SK-N-SH treated with all-trans-retinoic acid at 6 μM for 48 hours (cell line): Measurements from ENCODE around the gene FER.

Experiments
- ARNTL ChIP-seq: fragments of 450-650 bp; formaldehyde crosslinking; IDR thresholded peaks from 2 replicates; pipeline ENCODE4 v1.5.0; 2020; ENCODE audit warnings: low read depth, mild to moderate bottlenecking, moderate library complexity, borderline replicate concordance
- CSRNP3 ChIP-seq: fragments of 250-450 bp; sonication (Bioruptor Pico); IDR thresholded peaks from 2 replicates; pipeline ENCODE4 v1.5.1; 2021; ENCODE audit warnings: mild to moderate bottlenecking, moderate library complexity
- RARB ChIP-seq: fragments of 250-450 bp; sonication (Bioruptor Pico); IDR thresholded peaks from 2 replicates; pipeline ENCODE4 v1.8.0; 2021; ENCODE audit warnings: mild to moderate bottlenecking, moderate library complexity
- ZFP3 ChIP-seq: fragments of 250-450 bp; sonication (Bioruptor Pico); IDR thresholded peaks from 2 replicates; pipeline ENCODE4 v1.5.0; 2020; ENCODE audit warnings: mild to moderate bottlenecking, moderate library complexity
- TF ChIP-seq, protein P1 (sequence below): fragments of 250-450 bp; sonication (Bioruptor Pico); IDR thresholded peaks from 2 replicates; pipeline ENCODE4 v1.8.0; 2021; ENCODE audit warnings: low read depth, mild to moderate bottlenecking, moderate library complexity, borderline replicate concordance
- TF ChIP-seq, protein P2 (sequence below): fragments of 250-450 bp; sonication (Bioruptor Pico); IDR thresholded peaks from 2 replicates; pipeline ENCODE4 v1.5.1; 2020; ENCODE audit warnings: low read depth, mild to moderate bottlenecking, moderate library complexity
- TF ChIP-seq, protein P3 (sequence below): fragments of 250-450 bp; sonication (Bioruptor Pico); IDR thresholded peaks from 2 replicates; pipeline ENCODE4 v1.8.0; 2020; ENCODE audit warnings: mild to moderate bottlenecking, moderate library complexity, borderline replicate concordance

GRCh38 chr5:109145139-109145538, 397.4 kb downstream of the FER start:
- no peak for TF ChIP-seq CSRNP3 (CRISPR knock-in tag)
- TF ChIP-seq, protein P1, sequence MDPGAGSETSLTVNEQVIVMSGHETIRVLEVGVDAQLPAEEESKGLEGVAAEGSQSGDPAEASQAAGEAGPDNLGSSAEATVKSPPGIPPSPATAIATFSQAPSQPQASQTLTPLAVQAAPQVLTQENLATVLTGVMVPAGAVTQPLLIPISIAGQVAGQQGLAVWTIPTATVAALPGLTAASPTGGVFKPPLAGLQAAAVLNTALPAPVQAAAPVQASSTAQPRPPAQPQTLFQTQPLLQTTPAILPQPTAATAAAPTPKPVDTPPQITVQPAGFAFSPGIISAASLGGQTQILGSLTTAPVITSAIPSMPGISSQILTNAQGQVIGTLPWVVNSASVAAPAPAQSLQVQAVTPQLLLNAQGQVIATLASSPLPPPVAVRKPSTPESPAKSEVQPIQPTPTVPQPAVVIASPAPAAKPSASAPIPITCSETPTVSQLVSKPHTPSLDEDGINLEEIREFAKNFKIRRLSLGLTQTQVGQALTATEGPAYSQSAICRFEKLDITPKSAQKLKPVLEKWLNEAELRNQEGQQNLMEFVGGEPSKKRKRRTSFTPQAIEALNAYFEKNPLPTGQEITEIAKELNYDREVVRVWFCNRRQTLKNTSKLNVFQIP (CRISPR knock-in tag), result no peak
- TF ChIP-seq ZFP3 (CRISPR knock-in tag), result no peak
- TF ChIP-seq, protein P2, sequence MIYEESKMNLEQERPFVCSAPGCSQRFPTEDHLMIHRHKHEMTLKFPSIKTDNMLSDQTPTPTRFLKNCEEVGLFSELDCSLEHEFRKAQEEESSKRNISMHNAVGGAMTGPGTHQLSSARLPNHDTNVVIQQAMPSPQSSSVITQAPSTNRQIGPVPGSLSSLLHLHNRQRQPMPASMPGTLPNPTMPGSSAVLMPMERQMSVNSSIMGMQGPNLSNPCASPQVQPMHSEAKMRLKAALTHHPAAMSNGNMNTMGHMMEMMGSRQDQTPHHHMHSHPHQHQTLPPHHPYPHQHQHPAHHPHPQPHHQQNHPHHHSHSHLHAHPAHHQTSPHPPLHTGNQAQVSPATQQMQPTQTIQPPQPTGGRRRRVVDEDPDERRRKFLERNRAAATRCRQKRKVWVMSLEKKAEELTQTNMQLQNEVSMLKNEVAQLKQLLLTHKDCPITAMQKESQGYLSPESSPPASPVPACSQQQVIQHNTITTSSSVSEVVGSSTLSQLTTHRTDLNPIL (CRISPR knock-in tag), result no peak
- TF ChIP-seq, protein P3, sequence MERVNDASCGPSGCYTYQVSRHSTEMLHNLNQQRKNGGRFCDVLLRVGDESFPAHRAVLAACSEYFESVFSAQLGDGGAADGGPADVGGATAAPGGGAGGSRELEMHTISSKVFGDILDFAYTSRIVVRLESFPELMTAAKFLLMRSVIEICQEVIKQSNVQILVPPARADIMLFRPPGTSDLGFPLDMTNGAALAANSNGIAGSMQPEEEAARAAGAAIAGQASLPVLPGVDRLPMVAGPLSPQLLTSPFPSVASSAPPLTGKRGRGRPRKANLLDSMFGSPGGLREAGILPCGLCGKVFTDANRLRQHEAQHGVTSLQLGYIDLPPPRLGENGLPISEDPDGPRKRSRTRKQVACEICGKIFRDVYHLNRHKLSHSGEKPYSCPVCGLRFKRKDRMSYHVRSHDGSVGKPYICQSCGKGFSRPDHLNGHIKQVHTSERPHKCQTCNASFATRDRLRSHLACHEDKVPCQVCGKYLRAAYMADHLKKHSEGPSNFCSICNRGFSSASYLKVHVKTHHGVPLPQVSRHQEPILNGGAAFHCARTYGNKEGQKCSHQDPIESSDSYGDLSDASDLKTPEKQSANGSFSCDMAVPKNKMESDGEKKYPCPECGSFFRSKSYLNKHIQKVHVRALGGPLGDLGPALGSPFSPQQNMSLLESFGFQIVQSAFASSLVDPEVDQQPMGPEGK (CRISPR knock-in tag), result no peak
- no peak for TF ChIP-seq ARNTL (CRISPR knock-in tag)
- no peak for TF ChIP-seq RARB (CRISPR knock-in tag)
